HG03457 (cell line): ENCODE measurements around the gene PLEKHO1.
"Not testable (repeated sequence)": the region's sequence is repeated elsewhere in the genome, so short reads cannot be mapped to it uniquely, and the experiment has no call there.

Source experiments
- ATAC-seq: cut with Tn5 transposase; IDR thresholded peaks from one replicate; pipeline ENCODE4 v1.9.1; 2021; ENCODE audit warnings: moderate number of reproducible peaks; ENCODE audit not compliant: unreplicated experiment

PLEKHO1 gene, protein sequence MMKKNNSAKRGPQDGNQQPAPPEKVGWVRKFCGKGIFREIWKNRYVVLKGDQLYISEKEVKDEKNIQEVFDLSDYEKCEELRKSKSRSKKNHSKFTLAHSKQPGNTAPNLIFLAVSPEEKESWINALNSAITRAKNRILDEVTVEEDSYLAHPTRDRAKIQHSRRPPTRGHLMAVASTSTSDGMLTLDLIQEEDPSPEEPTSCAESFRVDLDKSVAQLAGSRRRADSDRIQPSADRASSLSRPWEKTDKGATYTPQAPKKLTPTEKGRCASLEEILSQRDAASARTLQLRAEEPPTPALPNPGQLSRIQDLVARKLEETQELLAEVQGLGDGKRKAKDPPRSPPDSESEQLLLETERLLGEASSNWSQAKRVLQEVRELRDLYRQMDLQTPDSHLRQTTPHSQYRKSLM

DNA sequence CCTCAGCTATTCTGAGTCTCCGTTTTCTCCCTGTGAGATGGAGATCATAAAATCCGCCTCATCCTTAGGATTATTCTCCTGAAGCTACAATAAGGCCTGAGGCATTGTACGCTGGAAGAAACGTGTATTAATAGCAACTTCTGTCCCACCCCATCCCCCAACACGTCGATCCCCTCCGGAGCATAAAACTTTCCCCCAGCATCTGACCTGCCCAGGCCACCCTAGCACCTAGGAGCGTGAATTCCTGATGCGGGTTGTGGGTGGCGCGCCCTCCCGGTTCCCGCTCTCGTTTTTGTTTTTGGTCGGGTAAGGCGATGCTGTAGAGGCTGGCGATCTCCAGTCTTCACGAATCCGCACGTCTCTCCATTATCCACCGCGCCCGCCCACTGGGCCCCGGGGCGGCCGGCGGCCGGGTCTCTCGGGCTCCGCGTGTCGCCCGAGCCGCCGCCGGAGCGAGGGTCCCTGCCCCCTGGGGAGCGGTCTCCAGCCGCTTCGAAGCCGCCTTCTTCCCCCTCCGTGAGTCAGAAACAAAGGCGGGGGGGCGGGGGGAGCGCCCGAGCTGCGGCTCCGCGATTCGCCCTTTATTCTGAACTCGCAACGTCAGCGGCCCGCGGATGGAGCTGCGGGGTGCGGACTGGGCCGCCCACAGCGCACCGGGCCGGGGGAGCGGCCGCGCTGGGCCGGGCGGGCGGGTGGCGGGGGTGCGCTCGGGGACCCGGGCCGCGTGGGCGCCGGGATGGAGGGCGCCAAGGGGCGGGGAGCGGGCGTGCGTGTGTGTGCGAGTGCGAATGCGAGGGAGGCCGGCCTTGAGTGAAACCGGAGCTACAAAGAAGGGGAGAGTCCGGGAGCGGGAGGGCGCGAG is at the start of gene PLEKHO1:
PLEKHO1 (plus strand) TSS at position 646 of the 862 bp plus-strand sequence. CDS start 342 bp downstream, outside the sequence.
- ATAC-seq = no peak

DNA sequence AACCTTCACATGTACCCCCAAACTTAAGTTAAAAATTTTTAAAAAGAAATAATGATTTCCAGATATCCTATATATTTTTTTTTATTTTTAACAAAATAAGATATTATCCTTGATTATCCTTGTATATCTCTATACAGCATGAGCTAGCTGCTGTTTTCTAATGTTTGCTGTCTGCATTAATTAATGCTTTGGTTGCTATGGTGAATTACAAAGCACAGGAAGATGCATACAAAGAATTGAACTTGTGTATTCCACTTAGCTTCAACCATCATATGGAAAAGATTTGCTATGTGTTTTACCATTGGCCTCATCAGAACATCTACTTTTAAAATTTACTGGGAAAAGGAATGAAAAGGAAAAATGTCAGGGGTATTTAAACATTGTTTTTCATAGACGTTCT is 46.7 kb upstream of the PLEKHO1 start:
- ATAC-seq = no peak

- no peak for ATAC-seq
These were observed 43.4 kb upstream of the PLEKHO1 start for GRCh38 chr1:150106341-150106740.

GRCh38 chr1:150109586-150109985 is 40.1 kb upstream of the PLEKHO1 start:
- ATAC-seq = no peak

DNA sequence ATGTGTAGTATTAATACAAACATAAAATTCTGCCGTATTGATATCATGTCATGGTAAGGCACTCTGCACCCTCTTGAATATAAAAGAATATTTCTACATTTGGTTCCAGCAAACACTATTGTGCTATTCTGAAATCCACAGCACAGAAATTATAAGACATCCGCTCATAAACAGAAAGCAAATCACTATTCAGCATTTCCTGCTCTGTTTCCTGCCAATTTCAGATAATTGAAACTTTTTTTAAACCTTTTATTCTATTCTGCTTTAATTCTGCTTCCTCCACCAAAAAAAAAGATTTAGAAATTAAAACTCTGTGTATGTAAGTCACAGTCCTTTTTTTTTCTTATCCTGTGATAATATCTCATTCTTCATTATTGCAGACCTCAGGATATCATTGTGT is 39.6 kb upstream of the PLEKHO1 start:
- ATAC-seq = no peak

GRCh38 chr1:150111670-150112069 is 38.0 kb upstream of the PLEKHO1 start:
- ATAC-seq = no peak

GRCh38 chr1:150115121-150115520 is 34.6 kb upstream of the PLEKHO1 start:
- ATAC-seq = no peak

DNA sequence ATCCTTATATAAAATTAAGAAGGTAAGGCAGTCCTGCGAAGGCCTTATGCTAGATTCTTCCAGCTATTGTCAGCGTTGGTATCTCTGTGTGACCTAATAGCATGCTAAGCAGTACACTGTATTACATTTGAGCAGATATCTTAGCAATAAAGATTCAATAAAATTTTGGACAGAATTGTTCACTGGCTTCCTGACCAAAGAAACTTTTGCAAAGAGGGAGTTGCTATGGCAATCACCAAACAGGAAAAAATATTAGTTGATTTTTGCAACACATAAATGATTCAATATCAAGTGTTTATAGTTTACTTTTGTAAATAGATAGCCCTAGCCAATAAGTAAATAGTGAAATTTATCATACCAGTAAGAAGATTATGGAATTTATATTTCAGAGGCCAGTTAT is 31.0 kb upstream of the PLEKHO1 start:
- ATAC-seq = no peak

DNA sequence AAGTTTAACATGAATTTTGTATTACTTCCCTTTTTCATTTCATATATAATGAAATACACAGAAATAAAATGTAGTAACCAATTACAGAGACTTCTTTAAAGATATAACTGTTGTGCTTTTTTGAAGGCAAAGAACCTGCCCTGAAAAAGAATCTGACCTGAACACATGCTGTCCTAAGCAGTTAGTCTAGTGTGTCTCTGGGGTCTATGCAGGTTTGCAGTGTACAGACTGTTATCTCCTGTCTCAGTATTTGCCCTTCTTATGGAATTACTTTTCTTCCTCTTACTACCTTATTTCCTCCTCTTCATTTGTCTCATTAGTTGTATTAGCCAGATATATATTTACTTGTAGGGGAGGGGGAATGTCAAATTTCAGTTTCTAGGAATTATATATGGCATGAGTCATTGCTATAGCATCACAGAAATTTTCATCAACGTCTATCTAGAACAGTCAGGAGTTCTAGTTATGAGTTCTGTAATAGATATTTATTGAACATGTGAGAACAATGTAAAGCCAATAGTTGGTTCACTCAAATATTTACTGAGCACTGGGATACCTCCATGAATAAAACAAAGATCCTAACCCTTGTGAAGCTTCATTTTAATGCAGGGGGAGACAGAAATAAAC is 28.4 kb upstream of the PLEKHO1 start:
- no peak for ATAC-seq

DNA sequence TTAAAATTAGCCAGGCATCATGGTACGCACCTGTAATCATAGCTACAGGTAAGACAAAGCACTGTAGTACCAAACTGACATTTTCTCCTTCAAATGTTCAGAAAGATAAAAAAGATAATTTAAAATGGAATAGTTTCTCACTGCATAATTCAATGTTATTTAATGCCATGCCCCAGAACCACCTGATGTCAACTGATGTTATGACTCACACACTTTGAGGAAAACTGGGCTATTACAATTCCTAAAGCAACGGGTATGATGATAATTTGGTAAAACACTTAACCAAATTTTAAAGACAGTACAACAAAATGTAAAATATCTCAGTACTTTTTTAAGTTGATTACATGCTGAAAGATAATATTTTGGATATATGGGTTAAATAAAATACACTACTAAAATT is 22.9 kb upstream of the PLEKHO1 start:
- no peak for ATAC-seq

DNA sequence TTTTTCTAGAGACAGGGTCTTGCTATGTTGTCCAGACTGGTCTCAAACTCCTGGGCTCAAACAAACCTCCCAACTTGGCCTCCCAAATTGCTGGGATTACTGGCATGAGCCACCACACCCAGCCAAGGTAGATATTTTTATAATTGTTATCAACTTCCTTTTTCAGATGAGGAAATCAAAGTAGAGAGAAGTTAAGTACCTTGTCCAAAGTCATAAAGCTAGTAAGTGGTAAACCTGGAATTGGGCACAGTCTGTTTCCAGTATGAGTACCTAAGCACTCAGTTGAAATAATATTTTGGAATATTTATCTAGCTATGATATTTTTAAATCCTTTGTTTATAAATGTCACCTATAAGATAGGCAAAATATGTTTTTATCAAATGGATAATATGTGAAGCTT is 22.3 kb upstream of the PLEKHO1 start:
- no peak for ATAC-seq

- no peak for ATAC-seq
These were observed 21.8 kb upstream of the PLEKHO1 start for GRCh38 chr1:150127868-150128267.

GRCh38 chr1:150132372-150132771 is 17.3 kb upstream of the PLEKHO1 start:
- no peak for ATAC-seq

GRCh38 chr1:150134537-150134936 is 15.2 kb upstream of the PLEKHO1 start:
- no peak for ATAC-seq

DNA sequence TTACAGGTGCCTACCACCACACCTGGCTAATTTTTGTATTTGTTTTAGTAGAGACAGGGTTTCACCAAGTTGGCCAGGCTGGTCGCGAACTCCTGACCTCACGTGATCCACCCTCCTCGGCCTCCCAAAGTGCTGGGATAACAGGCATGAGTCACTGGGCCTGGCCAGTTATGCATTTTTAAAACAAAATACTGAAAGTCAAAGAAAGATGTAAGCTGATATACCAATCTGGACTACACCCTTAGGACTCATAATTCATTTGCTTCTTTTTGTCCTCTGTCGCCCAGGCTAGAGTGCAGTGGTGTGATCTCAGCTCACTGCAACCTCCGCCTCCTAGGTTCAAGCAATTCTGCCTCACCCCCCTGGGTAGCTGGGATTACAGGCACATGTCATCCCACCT is 14.3 kb upstream of the PLEKHO1 start:
- not testable (repeated sequence) for ATAC-seq

- ATAC-seq = no peak
These were observed 11.7 kb upstream of the PLEKHO1 start for GRCh38 chr1:150138044-150138443.

DNA sequence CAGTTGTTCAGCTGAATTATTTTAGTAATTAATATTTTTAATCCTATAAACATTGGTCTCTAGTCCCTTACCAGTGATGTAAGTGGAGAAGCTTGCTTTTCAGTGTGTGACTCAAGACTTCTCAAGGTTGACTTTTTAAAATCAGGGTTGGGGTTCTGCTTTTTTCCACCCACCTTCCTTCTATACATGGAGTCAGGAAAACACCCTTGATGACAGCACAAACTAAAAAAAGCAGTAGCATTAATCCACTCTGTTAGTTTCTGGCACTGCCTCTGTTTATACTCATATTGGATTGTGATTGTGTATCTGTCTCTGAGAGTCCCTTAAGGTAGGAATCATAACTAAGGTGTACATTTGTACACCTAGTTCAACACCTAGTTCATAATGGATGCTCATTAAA is 8.3 kb upstream of the PLEKHO1 start:
- ATAC-seq = no peak

DNA sequence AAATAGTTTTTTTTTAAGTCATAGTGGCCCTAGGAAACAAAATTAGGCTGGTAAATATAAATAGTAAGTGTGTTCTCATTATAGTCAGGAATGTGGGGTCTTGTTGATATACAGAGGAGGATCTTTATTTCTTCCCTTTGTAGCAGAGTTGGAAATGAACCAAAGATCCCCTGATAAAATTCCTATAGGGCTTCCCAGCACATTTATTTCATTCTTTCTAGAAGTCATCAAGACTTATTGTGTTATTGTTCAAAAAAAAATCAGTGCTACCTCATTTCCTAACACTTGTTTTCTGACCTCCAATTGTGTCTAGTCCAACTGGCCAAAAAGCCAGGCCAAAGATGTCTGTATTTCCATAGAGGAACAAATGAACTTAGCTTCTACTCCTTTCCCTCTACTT is 7.6 kb upstream of the PLEKHO1 start:
- ATAC-seq = no peak

DNA sequence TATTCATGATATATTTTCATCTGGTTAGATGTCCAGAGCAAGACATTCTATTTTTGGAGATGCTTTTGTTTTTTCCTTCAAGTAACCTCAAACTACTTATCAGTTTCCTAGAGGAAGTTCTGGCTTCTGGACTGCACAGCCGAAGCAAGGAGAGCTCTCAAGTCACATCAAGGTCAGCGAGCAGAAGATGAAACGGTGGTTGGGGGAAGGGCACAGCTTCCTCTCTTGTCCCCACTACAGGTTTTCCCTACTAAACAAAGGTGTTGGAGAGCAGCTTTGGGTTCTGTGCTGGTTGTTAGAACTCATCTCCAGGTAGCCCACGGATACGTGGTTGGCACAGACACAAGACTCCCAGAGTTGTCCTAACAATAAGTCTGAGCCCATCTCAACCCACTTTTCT is 5.1 kb upstream of the PLEKHO1 start:
- ATAC-seq = no peak

DNA sequence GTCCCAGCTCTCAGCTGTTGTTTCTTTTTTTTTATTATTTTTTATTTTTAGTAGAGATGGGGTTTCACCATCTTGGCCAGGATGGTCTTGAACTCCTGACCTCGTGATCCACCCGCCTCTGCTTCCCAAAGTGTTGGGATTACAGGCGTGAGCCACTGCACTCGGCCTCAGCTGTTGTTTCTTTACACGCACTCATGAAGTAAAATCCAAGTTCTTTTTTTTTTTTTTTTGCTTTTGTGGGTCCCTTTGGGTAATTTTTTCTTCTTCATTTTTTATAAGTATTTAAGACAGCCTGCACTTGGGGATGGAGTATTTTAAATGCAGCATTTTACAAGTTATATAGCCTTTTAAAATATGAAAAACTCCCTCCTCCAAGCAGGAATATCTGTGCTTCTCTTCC is 3.7 kb upstream of the PLEKHO1 start:
- not testable (repeated sequence) for ATAC-seq

GRCh38 chr1:150146849-150147542 is 2.7 kb upstream of the PLEKHO1 start:
- ATAC-seq = no peak
